Measurements from ENCODE around the gene MDH2.
"Not testable (repeated sequence)": the region's sequence is repeated elsewhere in the genome, so short reads cannot be mapped to it uniquely, and the experiment has no call there.

The MDH2 gene

GRCh38 chr7:76023002-76023401 is 24.9 kb upstream of the MDH2 start:
- no peak overlapping the region for H3K4me3 ChIP-seq (replicated peaks; ENCODE audit: low read depth, low read length)
- DNase-seq (ENCODE audit: extremely low read depth, low read depth): no peak
- no peak for TF ChIP-seq CTCF (IDR thresholded peaks at IDR 0.05; ENCODE audit: low read depth, low read length, missing control alignments)

GRCh38 chr7:76029682-76030081 is 18.2 kb upstream of the MDH2 start:
- H3K4me3 ChIP-seq (replicated peaks; ENCODE audit: low read depth, low read length); DNase-seq (ENCODE audit: extremely low read depth, low read depth): not testable (repeated sequence)

- DNase-seq (ENCODE audit: extremely low read depth, low read depth): no peak
Observed at GRCh38 chr7:76031964-76032363, 15.9 kb upstream of the MDH2 start.

GRCh38 chr7:76037310-76037709 is 10.6 kb upstream of the MDH2 start:
- no peak for DNase-seq (ENCODE audit: extremely low read depth, low read depth)
- TF ChIP-seq CTCF (IDR thresholded peaks at IDR 0.05; ENCODE audit: low read depth, low read length, missing control alignments): no peak
- no peak overlapping the region for H3K4me3 ChIP-seq (replicated peaks; ENCODE audit: low read depth, low read length)

More at GRCh38 chr7:76031964-76032363, 15.9 kb upstream of the MDH2 start:
- no peak overlapping the region for H3K4me3 ChIP-seq (replicated peaks; ENCODE audit: low read depth, low read length)
- TF ChIP-seq CTCF (IDR thresholded peaks at IDR 0.05; ENCODE audit: low read depth, low read length, missing control alignments): no peak

GRCh38 chr7:76040126-76040525 is 7.8 kb upstream of the MDH2 start:
- no peak for DNase-seq (ENCODE audit: extremely low read depth, low read depth)
- no peak overlapping the region for H3K4me3 ChIP-seq (replicated peaks; ENCODE audit: low read depth, low read length)
- TF ChIP-seq CTCF (IDR thresholded peaks at IDR 0.05; ENCODE audit: low read depth, low read length, missing control alignments): no peak

- no peak for TF ChIP-seq CTCF (IDR thresholded peaks at IDR 0.05; ENCODE audit: low read depth, low read length, missing control alignments)
- no peak overlapping the region for H3K4me3 ChIP-seq (replicated peaks; ENCODE audit: low read depth, low read length)
- DNase-seq (ENCODE audit: extremely low read depth, low read depth): no peak
Observed at GRCh38 chr7:76044375-76044865, 3.5 kb upstream of the MDH2 start.

- DNase-seq (ENCODE audit: extremely low read depth, low read depth): no peak
- no peak for TF ChIP-seq CTCF (IDR thresholded peaks at IDR 0.05; ENCODE audit: low read depth, low read length, missing control alignments)
- H3K4me3 ChIP-seq (replicated peaks; ENCODE audit: low read depth, low read length): peak overlapping the region; percentile 99
Observed at GRCh38 chr7:76047305-76047810, 548 bp upstream of the MDH2 start.
